ENCODE measurements around the gene SLAIN1. TPM values are rescaled to one million over a fixed set of nuclear protein-coding genes. Genes with fewer than 3 reads are reported as not detected.

The SLAIN1 gene
- total and polyA plus RNA-seq, 2 of the 8 experiments (the other 6 are each of a cell fraction or from before 2014, with no cell fraction given): 35.0 to 37.7 TPM

DNA sequence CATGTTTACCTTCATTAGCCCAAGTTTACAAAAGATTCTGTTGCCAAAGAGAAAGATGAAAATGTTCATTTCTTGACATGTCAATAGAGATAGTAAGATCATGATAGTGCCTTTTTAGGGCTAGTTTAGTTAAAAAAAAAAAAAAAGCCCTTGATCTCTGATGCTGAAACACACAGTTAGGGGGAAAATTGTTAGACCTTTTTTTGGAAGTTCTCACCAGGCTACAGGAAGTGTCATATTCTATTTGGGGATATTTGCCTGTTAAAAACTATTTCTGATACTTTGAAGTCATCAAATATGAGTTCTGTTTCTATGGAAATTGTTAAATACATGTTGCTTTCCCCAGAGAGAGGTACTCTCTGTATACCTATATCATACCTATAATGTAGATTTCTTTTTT, 21.6 kb downstream of the SLAIN1 start:
- no peak overlapping the region for H3K9ac ChIP-seq (replicated peaks in 1 of 4; ENCODE audit: extremely low read depth in 1 of 4, low read depth in 3 of 4, low read length in 3 of 4)
- ChIA-PET CTCF (ENCODE audit: partially characterized antibody) (no interaction called here), POLR2A (ENCODE audit: partially characterized antibody) (no interaction called here)
- H4K5ac ChIP-seq (ENCODE audit: insufficient read length, low read depth, low read length): no peak overlapping the region
- no peak overlapping the region for H3K4ac ChIP-seq (replicated peaks; ENCODE audit: insufficient read length, low read depth, low read length)
- no peaks in the 10 kb centered on the region for H3K23me2 ChIP-seq (ENCODE audit: low read depth, low read length)
- H2AFZ ChIP-seq (ENCODE audit: low read length): no peak overlapping the region
- no peak overlapping the region for H3K27ac ChIP-seq (ENCODE audit: low read depth, low read length)
- no peak overlapping the region for H2BK20ac ChIP-seq (ENCODE audit: low read length)
- H4K8ac ChIP-seq (ENCODE audit: extremely low read depth, insufficient read depth, low read length): no peak overlapping the region
- DNase-seq (ENCODE audit: low read depth in 1 of 2, low spot score in 2 of 2) (no peak), FAIRE-seq (no peak)
- no peak overlapping the region for H2BK12ac ChIP-seq (ENCODE audit: low read depth, low read length)
- peaks cover 0 to 3% of the 10 kb centered on the region in 2 experiments for H4K20me1 ChIP-seq (replicated peaks in 1 of 2; ENCODE audit: control insufficient read depth in 1 of 2, insufficient read depth in 2 of 2, low read length in 2 of 2)
- no peaks in the 10 kb centered on the region for H3K9me3 ChIP-seq (ENCODE audit: insufficient read depth in 2 of 2, low read depth in 1 of 2, low read length in 1 of 2)
- no peak overlapping the region for H2BK5ac ChIP-seq (ENCODE audit: low read depth, low read length)
- peaks cover 0 to 25% (median 5%) of the 10 kb centered on the region in 4 experiments; a peak in 3 of 8 replicates for H3K36me3 ChIP-seq (ENCODE audit: control insufficient read depth in 2 of 4, insufficient read depth in 4 of 4, low read length in 3 of 4)
- H3K4me2 ChIP-seq (ENCODE audit: insufficient read depth in 1 of 2, low read depth in 2 of 2, low read length in 2 of 2): no peak overlapping the region
- no peaks in the 10 kb centered on the region for H3K27me3 ChIP-seq (replicated peaks in 1 of 4; ENCODE audit: control insufficient read depth in 3 of 4, extremely low read depth in 1 of 4, insufficient read depth in 3 of 4, low read length in 3 of 4)
- H2AK5ac ChIP-seq (ENCODE audit: low read depth, low read length): no peak overlapping the region
- peaks cover 0 to 3% (median 0%) of the 10 kb centered on the region in 4 experiments; a peak in 2 of 7 replicates for H3K4me1 ChIP-seq (replicated peaks in 1 of 4; ENCODE audit: control insufficient read depth in 3 of 4, insufficient read depth in 4 of 4, low read length in 3 of 4)
- no peak overlapping the region for H3K14ac ChIP-seq (ENCODE audit: insufficient read length)
- H3K23ac ChIP-seq (ENCODE audit: insufficient read length): no peak overlapping the region
- peaks cover 0 to 60% of the 10 kb centered on the region in 2 experiments; a peak in 2 of 4 replicates for H3K79me2 ChIP-seq (ENCODE audit: control insufficient read depth in 1 of 2, insufficient read depth in 2 of 2, low read length in 2 of 2)
- H2BK120ac ChIP-seq (replicated peaks; ENCODE audit: low read depth, low read length): no peak overlapping the region
- H3K18ac ChIP-seq (ENCODE audit: extremely low read depth, low read length): no peak overlapping the region
- H3K79me1 ChIP-seq (ENCODE audit: low read depth, low read length): no peaks in the 10 kb centered on the region
- no peak overlapping the region for H3K4me3 ChIP-seq (ENCODE audit: extremely low read depth in 1 of 4, insufficient read depth in 2 of 4, low read depth in 3 of 4, low read length in 4 of 4)
- TF ChIP-seq RNF2 (IDR thresholded peaks at IDR 0.05; ENCODE audit: borderline replicate concordance, low read depth, low read length, missing control alignments, poor library complexity, severe bottlenecking) (no peak), SIN3A (conservative IDR thresholded peaks at IDR 0.05 in 1 of 2, IDR thresholded peaks at IDR 0.05 in 1 of 2; ENCODE audit: low read depth in 1 of 2, low read length in 2 of 2) (no peak), GTF2F1 (IDR thresholded peaks at IDR 0.05; ENCODE audit: borderline replicate concordance, low read depth, low read length) (no peak), POLR2A (IDR thresholded peaks at IDR 0.05; ENCODE audit: control extremely low read depth in 1 of 2, low read depth in 2 of 2, low read length in 2 of 2) (no peak), EZH2 (IDR thresholded peaks at IDR 0.05; ENCODE audit: low read depth, low read length, severe bottlenecking) (no peak), TEAD4 (IDR thresholded peaks at IDR 0.05; ENCODE audit: low read depth, low read length) (no peak), CEBPB (IDR thresholded peaks at IDR 0.05; ENCODE audit: low read depth, low read length) (no peak), RBBP5 (IDR thresholded peaks at IDR 0.05; ENCODE audit: borderline replicate concordance, low read depth, low read length) (no peak), SUZ12 (IDR thresholded peaks at IDR 0.05; ENCODE audit: low read length) (no peak), YY1 (IDR thresholded peaks at IDR 0.05; ENCODE audit: low read depth, low read length) (no peak), TCF12 (IDR thresholded peaks at IDR 0.05; ENCODE audit: low read depth, low read length) (no peak), SP4 (IDR thresholded peaks at IDR 0.05; ENCODE audit: low read length) (no peak), NANOG (IDR thresholded peaks at IDR 0.05; ENCODE audit: insufficient read depth, low read depth, low read length, poor library complexity, severe bottlenecking) (no peak), MAFK (IDR thresholded peaks at IDR 0.05; ENCODE audit: low read depth, low read length) (no peak), CHD2 (IDR thresholded peaks at IDR 0.05; ENCODE audit: low read length) (no peak), SP1 (IDR thresholded peaks at IDR 0.05; ENCODE audit: low read depth, low read length) (no peak)
- H2BK15ac ChIP-seq (ENCODE audit: low read length): no peak overlapping the region
- no peak overlapping the region for H4K91ac ChIP-seq (replicated peaks; ENCODE audit: insufficient read length, low read length)
- no peak overlapping the region for H3K56ac ChIP-seq (replicated peaks; ENCODE audit: insufficient read length, low read depth, low read length)

Measured in H1 (cell line).